SK-N-MC (cell line): Measurements from ENCODE around the gene TMEM109.

Source experiments
- DNase-seq: peaks from one replicate; pipeline ENCODE4 v3.0.0-alpha.2; 2011; ENCODE audit warnings: low read depth, low spot score
- H3K27ac ChIP-seq: fragments of 200-600 bp; sonication (generic); 2 replicates; pipeline ENCODE4 v1.5.1; 2016; ENCODE audit warnings: mixed run types
- H3K36me3 ChIP-seq: fragments of 200-600 bp; sonication (generic); 2 replicates; pipeline ENCODE4 v1.6.1; 2017; ENCODE audit warnings: antibody characterized with exemption, low read length, mixed read lengths; ENCODE audit not compliant: insufficient read depth
- H3K4me3 ChIP-seq: fragments of 200-600 bp; sonication (generic); 2 replicates; pipeline ENCODE4 v1.5.1; 2016
- H3K9ac ChIP-seq: fragments of 200-600 bp; sonication (generic); 2 replicates; pipeline ENCODE4 v1.8.0; 2017; ENCODE audit warnings: mixed run types, mixed read lengths; ENCODE audit not compliant: insufficient read length
- H3K9me3 ChIP-seq: fragments of 200-600 bp; sonication (generic); 2 replicates; pipeline ENCODE4 v1.6.1; 2017; ENCODE audit warnings: low read depth, mild to moderate bottlenecking, antibody characterized with exemption, low read length, moderate library complexity, mixed read lengths
- EZH2 ChIP-seq: fragments of 200-600 bp; sonication (generic); IDR thresholded peaks from one replicate; pipeline ENCODE4 v1.6.1; 2017; ENCODE audit warnings: antibody characterized with exemption
- FOXP2 ChIP-seq: optimal IDR thresholded peaks from 2 replicates; pipeline ENCODE3; 2011; ENCODE audit warnings: mild to moderate bottlenecking, moderate library complexity; ENCODE audit not compliant: insufficient read depth; ENCODE audit errors: extremely low read length, control extremely low read depth
- POLR2AphosphoS5 ChIP-seq: IDR thresholded peaks from 2 replicates; pipeline ENCODE4 v1.6.1; 2012; ENCODE audit warnings: mild to moderate bottlenecking, low read depth, low read length, borderline replicate concordance

TMEM109 gene

DNA sequence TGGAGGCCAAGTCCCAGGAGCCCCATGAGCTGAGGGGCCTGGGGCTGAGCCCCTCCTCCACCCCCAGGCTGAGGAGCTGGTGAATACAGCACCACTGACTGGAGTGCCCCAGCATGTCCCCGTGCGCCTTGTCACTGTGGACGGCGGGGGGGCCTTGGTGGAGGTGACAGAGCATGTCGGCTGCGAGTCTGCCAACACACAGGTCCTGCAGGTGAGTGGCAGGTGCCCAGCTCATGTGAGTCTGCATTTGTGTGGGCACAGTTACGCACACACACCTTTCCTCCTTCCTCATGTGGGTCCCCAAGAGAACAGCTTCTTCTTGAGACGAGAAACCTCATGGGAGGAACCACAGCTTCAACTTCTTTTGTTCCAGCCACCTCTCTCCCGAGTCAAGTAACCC, 18.0 kb downstream of the TMEM109 start:
- Histone ChIP-seq H3K9me3 (no peaks in the 10 kb centered on the region), H3K9ac (no peak overlapping the region), H3K4me3 (no peak overlapping the region), H3K27ac (no peak overlapping the region), H3K36me3 (peaks cover 30% of the 10 kb centered on the region; the same call in 1 of the 2 replicates)
- TF ChIP-seq EZH2, result no peak
- TF ChIP-seq POLR2AphosphoS5, result no peak
- TF ChIP-seq FOXP2, result no peak
- DNase-seq, result no peak

DNA sequence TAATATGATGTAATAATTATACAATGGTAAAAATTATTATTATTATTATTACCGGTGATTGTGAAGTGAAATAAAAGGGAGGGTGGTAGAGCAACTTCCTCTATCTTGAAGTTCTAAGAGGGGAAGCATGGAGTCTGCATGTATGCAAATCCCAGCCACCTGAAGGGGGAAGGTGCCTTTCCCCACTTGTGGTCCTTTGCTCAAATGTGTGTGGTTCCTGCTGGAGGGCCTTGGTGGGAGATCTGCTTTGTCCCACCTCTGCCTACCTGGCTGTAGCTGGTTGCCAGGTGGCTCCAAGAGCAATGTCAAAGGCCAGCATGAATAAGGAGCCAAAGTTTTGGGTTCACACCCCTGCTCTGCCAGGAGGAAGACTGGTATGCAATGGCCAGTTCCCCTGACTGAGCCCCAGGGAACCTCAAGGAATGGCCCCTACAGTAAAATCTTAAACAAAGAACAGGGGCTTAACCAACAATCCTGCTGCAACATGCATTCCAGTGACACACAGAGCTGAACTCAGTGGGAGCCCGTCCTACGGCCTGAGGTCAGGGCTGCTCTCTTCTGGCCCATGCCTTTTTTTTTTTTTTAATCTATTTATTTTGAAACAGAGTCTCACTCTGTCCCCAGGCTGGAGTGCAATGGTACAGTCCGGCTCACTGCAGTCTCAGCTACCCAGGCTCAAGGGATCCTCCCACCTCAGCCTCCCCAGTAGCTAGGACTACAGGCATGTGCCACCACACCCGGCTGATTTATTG, 18.8 kb downstream of the TMEM109 start:
- Histone ChIP-seq H3K27ac (no peak overlapping the region), H3K4me3 (no peak overlapping the region), H3K36me3 (peaks cover 27% of the 10 kb centered on the region; the same call in 1 of the 2 replicates), H3K9ac (no peak overlapping the region), H3K9me3 (no peaks in the 10 kb centered on the region)
- DNase-seq, result no peak
- TF ChIP-seq EZH2 (no peak), FOXP2 (no peak), POLR2AphosphoS5 (no peak)

DNA sequence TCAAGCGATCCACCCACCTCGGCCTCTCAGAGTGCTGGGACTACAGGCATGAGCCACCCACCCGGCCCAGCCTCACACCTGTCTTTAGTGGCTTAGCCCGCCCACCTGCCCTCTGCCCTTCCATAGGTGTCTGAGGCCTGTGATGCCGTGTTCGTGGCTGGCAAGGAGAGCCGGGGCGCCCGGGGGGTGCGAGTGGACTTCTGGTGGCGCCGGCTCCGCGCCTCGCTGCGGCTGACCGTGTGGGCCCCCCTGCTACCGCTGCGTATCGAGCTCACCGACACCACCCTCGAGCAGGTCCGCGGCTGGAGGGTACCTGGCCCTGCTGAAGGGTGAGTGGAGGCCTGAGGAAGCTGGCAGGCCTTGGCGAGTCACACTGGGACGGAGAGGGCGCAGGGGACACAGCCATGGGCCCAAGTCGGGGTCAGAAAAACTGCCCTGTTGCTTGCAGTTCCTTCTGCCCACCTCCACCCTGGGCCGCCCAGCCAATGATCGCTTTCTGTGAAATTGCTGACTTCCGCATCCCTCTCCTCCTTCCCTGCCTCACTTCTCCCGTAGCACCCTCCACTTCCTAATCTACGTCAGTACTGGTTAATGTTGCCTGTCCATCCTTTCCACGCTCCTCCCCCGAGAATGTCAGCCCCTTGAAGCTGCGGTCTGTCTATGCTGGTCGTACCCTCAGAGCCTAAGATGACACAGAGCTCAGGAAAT, 19.6 kb downstream of the TMEM109 start:
- no peaks in the 10 kb centered on the region for H3K9me3 ChIP-seq
- H3K36me3 ChIP-seq, result peaks cover 24% of the 10 kb centered on the region; the same call in 1 of the 2 replicates
- no peak for DNase-seq
- no peak overlapping the region for H3K9ac ChIP-seq
- no peak overlapping the region for H3K27ac ChIP-seq
- TF ChIP-seq POLR2AphosphoS5 (no peak), EZH2 (no peak), FOXP2 (no peak)
- no peak overlapping the region for H3K4me3 ChIP-seq

DNA sequence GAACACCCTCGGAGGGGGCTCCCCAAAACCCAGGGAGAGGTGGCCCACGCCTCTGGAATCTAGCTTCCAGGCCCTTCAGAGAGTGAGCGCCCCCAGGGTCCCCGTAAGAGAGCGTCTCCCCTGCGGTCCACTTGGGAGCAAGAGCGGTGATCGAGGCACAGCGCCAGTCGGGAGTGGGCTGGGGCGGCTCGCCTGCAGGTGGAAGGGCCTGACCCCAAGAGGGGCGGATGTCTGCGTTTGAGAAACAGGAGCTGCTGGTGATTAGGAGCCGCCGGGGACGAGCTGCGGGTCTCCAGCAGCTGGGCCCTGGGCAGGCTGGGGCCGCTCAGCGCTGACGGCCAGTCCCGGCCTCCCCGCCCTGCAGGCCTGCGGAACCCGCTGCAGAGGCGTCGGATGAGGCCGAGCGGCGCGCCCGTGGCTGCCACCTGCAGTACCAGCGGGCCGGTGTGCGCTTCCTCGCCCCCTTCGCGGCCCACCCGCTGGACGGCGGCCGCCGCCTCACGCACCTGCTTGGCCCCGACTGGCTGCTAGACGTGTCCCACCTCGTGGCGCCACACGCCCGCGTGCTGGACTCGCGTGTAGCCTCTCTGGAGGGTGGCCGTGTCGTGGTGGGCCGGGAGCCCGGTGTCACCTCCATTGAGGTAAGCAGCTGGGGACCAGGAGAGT, 20.3 kb downstream of the TMEM109 start:
- Histone ChIP-seq H3K9ac (no peak overlapping the region), H3K27ac (no peak overlapping the region), H3K4me3 (no peak overlapping the region), H3K36me3 (peaks cover 24% of the 10 kb centered on the region; the same call in 1 of the 2 replicates), H3K9me3 (no peaks in the 10 kb centered on the region)
- no peak for TF ChIP-seq FOXP2
- no peak for DNase-seq

DNA sequence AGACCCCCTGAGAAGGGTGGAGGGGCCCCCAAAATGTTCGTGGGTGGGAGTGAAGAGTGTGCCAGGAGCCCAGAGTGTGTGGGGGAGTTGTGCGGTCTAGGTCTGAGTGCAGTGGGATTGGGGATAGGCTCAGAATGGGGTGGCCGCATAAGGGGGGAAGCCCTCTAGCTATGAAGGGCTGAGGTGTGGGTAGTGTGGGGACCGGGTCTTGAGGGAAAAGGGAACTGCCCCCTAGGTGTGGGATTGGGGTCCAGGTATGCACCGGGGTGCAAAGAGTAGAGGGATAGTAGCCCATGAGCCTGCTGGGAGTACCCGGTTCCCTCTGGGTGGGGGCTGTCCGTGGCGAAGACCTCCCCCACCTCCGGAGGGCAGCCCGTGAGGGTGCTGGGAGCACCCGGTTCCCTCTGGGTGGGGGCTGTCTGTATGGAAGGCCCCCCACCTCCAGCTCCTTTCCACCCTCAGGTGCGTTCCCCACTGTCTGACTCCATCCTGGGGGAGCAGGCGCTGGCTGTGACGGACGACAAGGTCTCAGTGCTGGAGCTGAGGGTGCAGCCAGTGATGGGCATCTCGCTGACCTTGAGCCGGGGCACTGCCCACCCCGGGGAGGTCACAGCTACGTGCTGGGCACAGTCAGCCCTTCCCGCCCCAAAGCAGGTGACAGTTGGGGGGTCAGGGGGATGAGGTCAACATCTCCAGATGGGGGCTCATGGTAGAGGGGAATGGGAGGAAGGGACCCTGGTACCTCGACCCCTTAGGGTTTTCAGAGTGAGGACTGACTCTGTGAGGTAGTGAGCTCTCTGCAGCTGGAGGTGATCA, 21.0 kb downstream of the TMEM109 start:
- H3K9me3 ChIP-seq, result no peaks in the 10 kb centered on the region
- no peak overlapping the region for H3K9ac ChIP-seq
- no peak overlapping the region for H3K4me3 ChIP-seq
- H3K27ac ChIP-seq, result no peak overlapping the region
- DNase-seq, result no peak
- TF ChIP-seq EZH2, result no peak
- H3K36me3 ChIP-seq, result peaks cover 18% of the 10 kb centered on the region; the same call in 1 of the 2 replicates

DNA sequence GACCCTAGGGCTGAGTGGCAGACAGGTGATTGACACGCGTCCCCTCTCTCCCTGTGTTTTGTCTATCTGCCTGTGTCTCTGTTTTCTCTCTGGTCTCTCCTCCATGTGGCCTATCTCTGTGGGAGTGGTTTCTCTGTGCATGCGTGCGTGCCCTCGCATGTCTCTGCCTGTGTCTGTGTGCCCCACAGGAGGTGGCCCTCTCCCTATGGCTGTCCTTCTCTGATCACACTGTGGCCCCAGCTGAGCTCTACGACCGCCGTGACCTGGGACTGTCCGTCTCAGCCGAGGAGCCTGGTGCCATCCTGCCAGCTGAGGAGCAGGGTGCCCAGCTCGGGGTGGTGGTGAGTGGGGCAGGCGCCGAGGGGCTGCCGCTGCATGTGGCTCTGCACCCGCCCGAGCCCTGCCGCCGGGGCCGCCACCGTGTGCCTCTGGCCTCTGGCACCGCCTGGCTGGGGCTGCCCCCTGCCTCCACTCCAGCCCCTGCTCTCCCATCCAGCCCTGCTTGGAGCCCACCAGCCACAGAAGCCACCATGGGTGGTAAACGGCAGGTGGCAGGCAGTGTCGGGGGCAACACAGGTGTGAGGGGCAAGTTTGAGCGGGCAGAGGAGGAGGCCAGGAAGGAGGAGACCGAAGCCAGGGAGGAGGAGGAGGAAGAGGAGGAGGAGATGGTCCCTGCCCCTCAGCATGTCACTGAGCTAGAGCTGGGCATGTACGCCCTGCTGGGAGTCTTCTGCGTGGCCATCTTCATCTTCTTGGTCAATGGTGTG, 21.9 kb downstream of the TMEM109 start:
- no peak overlapping the region for H3K27ac ChIP-seq
- no peak for DNase-seq
- peaks cover 15% of the 10 kb centered on the region; the same call in 1 of the 2 replicates for H3K36me3 ChIP-seq
- H3K9me3 ChIP-seq, result no peaks in the 10 kb centered on the region
- H3K4me3 ChIP-seq, result no peak overlapping the region
- H3K9ac ChIP-seq, result no peak overlapping the region
- no peak for TF ChIP-seq POLR2AphosphoS5
- no peak for TF ChIP-seq FOXP2
- no peak for TF ChIP-seq EZH2

DNA sequence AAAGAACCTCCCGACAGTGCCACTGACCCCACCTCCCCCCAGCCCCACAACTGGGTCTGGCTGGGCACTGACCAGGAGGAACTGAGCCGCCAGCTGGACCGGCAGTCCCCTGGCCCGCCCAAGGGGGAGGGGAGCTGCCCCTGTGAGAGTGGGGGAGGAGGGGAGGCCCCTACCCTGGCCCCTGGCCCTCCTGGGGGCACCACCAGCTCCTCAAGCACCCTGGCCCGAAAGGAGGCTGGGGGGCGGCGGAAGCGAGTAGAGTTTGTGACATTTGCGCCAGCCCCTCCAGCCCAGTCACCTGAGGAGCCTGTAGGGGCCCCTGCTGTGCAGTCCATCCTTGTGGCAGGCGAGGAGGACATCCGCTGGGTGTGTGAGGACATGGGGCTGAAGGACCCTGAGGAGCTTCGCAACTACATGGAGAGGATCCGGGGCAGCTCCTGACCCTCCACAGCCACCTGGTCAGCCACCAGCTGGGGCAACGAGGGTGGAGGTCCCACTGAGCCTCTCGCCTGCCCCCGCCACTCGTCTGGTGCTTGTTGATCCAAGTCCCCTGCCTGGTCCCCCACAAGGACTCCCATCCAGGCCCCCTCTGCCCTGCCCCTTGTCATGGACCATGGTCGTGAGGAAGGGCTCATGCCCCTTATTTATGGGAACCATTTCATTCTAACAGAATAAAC, 22.6 kb downstream of the TMEM109 start:
- Histone ChIP-seq H3K4me3 (no peak overlapping the region), H3K36me3 (peaks cover 7% of the 10 kb centered on the region; the same call in 1 of the 2 replicates), H3K9me3 (no peaks in the 10 kb centered on the region), H3K27ac (no peak overlapping the region), H3K9ac (no peak overlapping the region)
- no peak for DNase-seq
- TF ChIP-seq POLR2AphosphoS5 (no peak), EZH2 (no peak), FOXP2 (no peak)
